ENCODE data around the gene ACTRT2. TPM values are rescaled to one million over a fixed set of nuclear protein-coding genes. Genes with fewer than 3 reads are reported as not detected.

ACTRT2 gene
- not detected in 2 replicates for total RNA-seq

- no peak for DNase-seq (ENCODE audit: low read depth)
- TF ChIP-seq CTCF (IDR thresholded peaks at IDR 0.05; ENCODE audit: insufficient read depth, low read length, severe bottlenecking) = no peak
- no peak for FAIRE-seq
- H3K36me3 ChIP-seq (ENCODE audit: control insufficient read depth, insufficient read depth, low read length) = no peaks in the 10 kb centered on the region
- H3K27me3 ChIP-seq (ENCODE audit: control insufficient read depth, insufficient read depth, low read length) = no peaks in the 10 kb centered on the region
- H3K4me3 ChIP-seq (ENCODE audit: low read depth, low read length) = no peak within 1 kb of the TSS
These were observed at the start of gene ACTRT2 for GRCh38 chr1:3021233-3021671. ACTRT2 (plus strand) TSS chr1:3021467; CDS start chr1:3021687, 220 bp downstream.

- Histone ChIP-seq H3K4me3 (ENCODE audit: low read depth, low read length) (no peak overlapping the region), H3K36me3 (ENCODE audit: control insufficient read depth, insufficient read depth, low read length) (no peaks in the 10 kb centered on the region), H3K27me3 (ENCODE audit: control insufficient read depth, insufficient read depth, low read length) (no peaks in the 10 kb centered on the region)
- FAIRE-seq = no peak
- TF ChIP-seq CTCF (IDR thresholded peaks at IDR 0.05; ENCODE audit: insufficient read depth, low read length, severe bottlenecking) = no peak
- no peak for DNase-seq (ENCODE audit: low read depth)
These were observed 49.7 kb upstream of the ACTRT2 start for GRCh38 chr1:2971609-2972008.

GRCh38 chr1:2972011-2972878, 49.0 kb upstream of the ACTRT2 start:
- DNase-seq (ENCODE audit: low read depth) (no peak), FAIRE-seq (no peak)
- no peak overlapping the region for H3K4me3 ChIP-seq (ENCODE audit: low read depth, low read length)
- H3K36me3 ChIP-seq (ENCODE audit: control insufficient read depth, insufficient read depth, low read length) = no peaks in the 10 kb centered on the region
- TF ChIP-seq CTCF (IDR thresholded peaks at IDR 0.05; ENCODE audit: insufficient read depth, low read length, severe bottlenecking) = no peak
- no peaks in the 10 kb centered on the region for H3K27me3 ChIP-seq (ENCODE audit: control insufficient read depth, insufficient read depth, low read length)

DNA sequence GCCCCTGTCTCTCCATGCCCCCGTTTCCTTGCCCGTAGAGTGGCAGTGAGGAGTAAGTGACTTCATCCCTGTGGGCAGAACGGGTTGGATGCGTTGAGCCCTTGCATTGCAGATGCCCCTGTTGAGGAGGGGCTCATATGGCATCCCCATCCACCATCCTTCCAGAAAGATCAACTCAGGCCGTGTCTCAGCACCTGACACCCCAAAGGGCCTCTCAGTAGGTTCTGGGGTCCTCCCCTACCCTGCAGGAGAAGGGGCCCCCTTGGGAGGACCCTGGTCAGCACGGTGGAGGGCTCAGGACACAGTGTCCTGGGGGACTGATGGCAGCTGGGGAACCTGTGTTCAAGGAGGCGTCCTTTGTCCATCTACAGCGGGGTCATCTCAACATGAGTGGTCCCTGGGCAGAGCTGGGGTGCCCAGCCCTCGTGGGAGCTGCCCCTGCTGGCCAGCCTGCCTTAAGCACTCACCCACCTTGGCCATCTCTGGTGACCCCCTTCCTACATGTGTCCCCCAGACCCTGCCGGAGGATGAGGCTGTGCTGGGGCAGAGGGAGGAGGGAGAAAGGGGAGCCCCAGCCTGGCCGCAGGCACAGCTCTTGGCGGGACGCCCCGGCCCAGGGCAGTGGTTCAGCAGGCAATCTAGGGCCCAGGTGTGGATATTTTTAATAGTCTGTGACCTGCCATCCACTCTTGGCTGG, 48.2 kb upstream of the ACTRT2 start:
- H3K27me3 ChIP-seq (ENCODE audit: control insufficient read depth, insufficient read depth, low read length) = no peaks in the 10 kb centered on the region
- H3K4me3 ChIP-seq (ENCODE audit: low read depth, low read length) = no peak overlapping the region
- DNase-seq (ENCODE audit: low read depth) (no peak), FAIRE-seq (no peak)
- H3K36me3 ChIP-seq (ENCODE audit: control insufficient read depth, insufficient read depth, low read length) = no peaks in the 10 kb centered on the region
- no peak for TF ChIP-seq CTCF (IDR thresholded peaks at IDR 0.05; ENCODE audit: insufficient read depth, low read length, severe bottlenecking)

DNA sequence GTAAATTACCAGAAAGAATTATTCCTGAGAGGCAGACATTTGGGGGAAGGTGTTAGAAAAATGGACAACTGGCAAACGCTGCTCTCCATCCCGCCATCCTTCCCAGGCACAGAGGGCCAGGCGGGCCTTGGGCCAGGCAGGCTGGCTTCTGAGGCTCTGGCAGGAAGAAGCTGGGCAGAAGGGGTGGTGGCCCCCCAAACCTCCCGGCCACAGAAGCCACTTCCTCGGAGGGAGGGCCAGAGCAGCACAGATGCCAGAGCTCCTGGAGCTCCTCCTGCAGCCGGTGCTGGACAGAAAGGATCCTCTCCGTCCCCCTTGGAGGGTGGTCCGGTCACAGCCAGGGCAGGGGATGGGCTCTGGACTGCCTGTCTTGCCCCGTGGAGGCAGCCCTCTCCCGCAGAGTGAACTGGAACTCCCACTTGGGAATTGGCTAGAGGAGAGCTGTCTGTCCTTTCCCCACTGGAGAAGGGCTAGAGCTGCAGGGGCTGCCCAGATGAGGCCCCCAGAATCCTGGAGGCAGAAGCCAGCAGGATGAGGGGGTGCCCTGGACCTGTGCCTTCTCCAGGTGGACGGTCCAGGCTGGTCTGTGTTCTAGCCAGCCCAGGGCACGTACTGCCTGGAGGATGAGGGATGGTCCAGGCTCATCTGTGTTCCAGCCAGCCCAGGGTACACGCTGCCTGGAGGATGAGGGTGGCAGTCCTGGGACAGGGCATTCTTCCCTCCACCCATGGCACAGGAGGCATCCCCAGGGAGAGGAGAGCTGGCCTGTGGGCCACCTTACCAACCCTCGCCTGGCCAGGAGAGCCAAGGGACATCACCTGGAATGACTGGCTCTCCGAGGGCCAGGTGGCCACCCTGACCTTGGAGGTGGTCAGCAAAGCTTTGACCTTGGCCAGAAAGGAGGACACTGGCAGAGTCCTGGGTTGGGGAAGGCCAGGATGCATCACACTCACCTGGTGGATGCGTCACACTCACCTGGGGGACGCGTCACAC, 47.4 kb upstream of the ACTRT2 start:
- no peak for DNase-seq (ENCODE audit: low read depth)
- no peak overlapping the region for H3K4me3 ChIP-seq (ENCODE audit: low read depth, low read length)
- no peak for FAIRE-seq
- H3K27me3 ChIP-seq (ENCODE audit: control insufficient read depth, insufficient read depth, low read length) = no peaks in the 10 kb centered on the region
- no peak for TF ChIP-seq CTCF (IDR thresholded peaks at IDR 0.05; ENCODE audit: insufficient read depth, low read length, severe bottlenecking)
- H3K36me3 ChIP-seq (ENCODE audit: control insufficient read depth, insufficient read depth, low read length) = no peaks in the 10 kb centered on the region

Data from bronchial epithelial cell (primary cell).